Loucy (cell line): ENCODE data around the gene NCK1.

ENCODE experiments used
- EZH2phosphoT487 ChIP-seq: fragments of 200-600 bp; IDR thresholded peaks from 2 replicates; pipeline ENCODE4 v1.6.1; 2018; ENCODE audit warnings: antibody characterized with exemption, mild to moderate bottlenecking, moderate library complexity, borderline replicate concordance
- TF ChIP-seq, protein P1 (sequence below): fragments of 200-600 bp; sonication (generic); conservative IDR thresholded peaks from 2 replicates; pipeline ENCODE4 v1.5.1; 2014; ENCODE audit warnings: mild to moderate bottlenecking, antibody characterized with exemption, low read length

DNA sequence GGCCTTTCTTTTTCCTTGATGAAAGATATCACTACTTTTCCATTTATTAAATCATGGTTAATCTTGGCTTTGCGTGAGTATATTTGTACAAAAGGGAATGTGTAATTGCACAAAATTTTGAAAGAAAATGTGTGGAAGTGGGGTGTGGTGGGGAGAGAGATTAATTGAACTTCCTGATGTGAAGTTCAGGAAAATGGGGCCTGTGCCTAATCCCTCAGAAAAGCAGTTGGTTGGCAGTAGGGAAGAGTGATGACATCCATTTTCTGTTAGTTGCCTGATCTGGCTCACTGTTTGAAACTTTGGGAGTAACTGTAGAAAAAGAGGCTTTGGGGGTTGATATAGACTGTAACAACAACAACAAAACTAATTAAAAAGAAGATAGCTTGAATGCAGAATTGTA, 85.0 kb downstream of the NCK1 start:
- TF ChIP-seq, protein P1, sequence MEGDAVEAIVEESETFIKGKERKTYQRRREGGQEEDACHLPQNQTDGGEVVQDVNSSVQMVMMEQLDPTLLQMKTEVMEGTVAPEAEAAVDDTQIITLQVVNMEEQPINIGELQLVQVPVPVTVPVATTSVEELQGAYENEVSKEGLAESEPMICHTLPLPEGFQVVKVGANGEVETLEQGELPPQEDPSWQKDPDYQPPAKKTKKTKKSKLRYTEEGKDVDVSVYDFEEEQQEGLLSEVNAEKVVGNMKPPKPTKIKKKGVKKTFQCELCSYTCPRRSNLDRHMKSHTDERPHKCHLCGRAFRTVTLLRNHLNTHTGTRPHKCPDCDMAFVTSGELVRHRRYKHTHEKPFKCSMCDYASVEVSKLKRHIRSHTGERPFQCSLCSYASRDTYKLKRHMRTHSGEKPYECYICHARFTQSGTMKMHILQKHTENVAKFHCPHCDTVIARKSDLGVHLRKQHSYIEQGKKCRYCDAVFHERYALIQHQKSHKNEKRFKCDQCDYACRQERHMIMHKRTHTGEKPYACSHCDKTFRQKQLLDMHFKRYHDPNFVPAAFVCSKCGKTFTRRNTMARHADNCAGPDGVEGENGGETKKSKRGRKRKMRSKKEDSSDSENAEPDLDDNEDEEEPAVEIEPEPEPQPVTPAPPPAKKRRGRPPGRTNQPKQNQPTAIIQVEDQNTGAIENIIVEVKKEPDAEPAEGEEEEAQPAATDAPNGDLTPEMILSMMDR = no peak
- no peak for TF ChIP-seq EZH2phosphoT487
